H1 (cell line): ENCODE results near the gene AREG.

ENCODE experiments used
- CREB1 ChIP-seq: IDR thresholded peaks from 2 replicates; pipeline ENCODE4 v1.6.1; 2012; ENCODE audit warnings: inconsistent platforms
- CTCF ChIP-seq, 3 experiments: IDR thresholded peaks; 1 replicate in 2 of 3; 2 replicates in 1 of 3; pipeline versions ENCODE4 v1.5.1 to v1.6.1; 2011; ENCODE audit warnings: low read length in 3 of 3, mild to moderate bottlenecking in 3 of 3, inconsistent platforms in 2 of 3, low read depth in 1 of 3, moderate library complexity in 1 of 3; ENCODE audit not compliant: insufficient read depth in 1 of 3; ENCODE audit errors: control extremely low read depth in 1 of 3
- EZH2 ChIP-seq: fragments of 200-600 bp; sonication (generic); IDR thresholded peaks from 2 replicates; pipeline ENCODE4 v1.7.1; 2012; ENCODE audit warnings: low read depth, mild to moderate bottlenecking, moderate library complexity, low read length, inconsistent platforms; ENCODE audit not compliant: severe bottlenecking
- GTF2F1 ChIP-seq: IDR thresholded peaks from 2 replicates; pipeline ENCODE4 v1.6.1; 2012; ENCODE audit warnings: low read depth, low read length, improper control_type of control experiment, borderline replicate concordance
- KDM1A ChIP-seq: fragments of 200-600, 300-600 bp; sonication (generic); IDR thresholded peaks from 2 replicates; pipeline ENCODE4 v1.7.1; 2016; ENCODE audit warnings: mild to moderate bottlenecking, low read length, borderline replicate concordance
- KDM4A ChIP-seq: IDR thresholded peaks from one replicate; pipeline ENCODE4 v1.7.1; 2012; ENCODE audit warnings: low read depth, mild to moderate bottlenecking, moderate library complexity, low read length, inconsistent platforms; ENCODE audit not compliant: severe bottlenecking
- MAX ChIP-seq: IDR thresholded peaks from 2 replicates; pipeline ENCODE4 v1.6.1; 2012; ENCODE audit warnings: inconsistent platforms
- POLR2A ChIP-seq, 2 experiments: IDR thresholded peaks; 1 replicate in 1 of 2; 2 replicates in 1 of 2; pipeline ENCODE4 v1.6.1; 2011; ENCODE audit warnings: low read depth in 2 of 2, low read length in 2 of 2, mild to moderate bottlenecking in 2 of 2; ENCODE audit errors: control extremely low read depth in 1 of 2
- RAD21 ChIP-seq, 2 experiments: IDR thresholded peaks in 1 of 2; conservative IDR thresholded peaks in 1 of 2; 2 replicates each; pipeline ENCODE4 v1.6.1; 2011; ENCODE audit warnings: low read depth in 2 of 2, low read length in 2 of 2, improper control_type of control experiment in 1 of 2, inconsistent platforms in 1 of 2, mild to moderate bottlenecking in 1 of 2, moderate library complexity in 1 of 2
- SAP30 ChIP-seq: fragments of 300-600 bp; sonication (generic); IDR thresholded peaks from 2 replicates; pipeline ENCODE4 v1.7.1; 2012; ENCODE audit warnings: low read length, moderate library complexity, mild to moderate bottlenecking, inconsistent platforms; ENCODE audit not compliant: insufficient read depth, insufficient replicate concordance
- SP1 ChIP-seq: IDR thresholded peaks from 2 replicates; pipeline ENCODE4 v1.6.1; 2011; ENCODE audit warnings: low read depth, low read length
- SRF ChIP-seq: IDR thresholded peaks from 2 replicates; pipeline ENCODE4 v1.6.1; 2011; ENCODE audit warnings: mild to moderate bottlenecking, low read depth, low read length, moderate library complexity
- TCF12 ChIP-seq: IDR thresholded peaks from 2 replicates; pipeline ENCODE4 v1.6.1; 2011; ENCODE audit warnings: low read depth, mild to moderate bottlenecking, low read length

GRCh38 chr4:74435296-74435695 is 9.6 kb upstream of the AREG start:
- no peak for TF ChIP-seq MAX
- no peak for TF ChIP-seq GTF2F1
- TF ChIP-seq EZH2: no peak
- no peak for TF ChIP-seq POLR2A (IDR thresholded peaks at IDR 0.05; ENCODE audit: control extremely low read depth in 1 of 2, low read depth in 2 of 2, low read length in 2 of 2)
- no peak for TF ChIP-seq CTCF (IDR thresholded peaks at IDR 0.05; ENCODE audit: control extremely low read depth in 1 of 3, insufficient read depth in 1 of 3, low read depth in 1 of 3, low read length in 3 of 3)
- no peak for TF ChIP-seq RAD21 (IDR thresholded peaks at IDR 0.05 in 1 of 2, conservative IDR thresholded peaks at IDR 0.05 in 1 of 2; ENCODE audit: low read depth in 2 of 2, low read length in 2 of 2)
- TF ChIP-seq KDM1A: no peak
- TF ChIP-seq SRF: no peak
- TF ChIP-seq TCF12: no peak
- no peak for TF ChIP-seq CREB1
- TF ChIP-seq KDM4A: no peak
- no peak for TF ChIP-seq SAP30
- TF ChIP-seq SP1: no peak
